Measurements from ENCODE around the gene GRIN3A. TPM values are rescaled to one million over a fixed set of nuclear protein-coding genes. Genes with fewer than 3 reads are reported as not detected.

GRIN3A gene
- polyA plus RNA-seq, 1 of the 3 experiments (the other 2 are of a cell fraction), result not detected

- POLR2A ChIA-PET, result no interaction called here
- 3% methylated on average over 2 of the region's 2 CpGs for WGBS (ENCODE audit: low lambda C conversion rate)
Observed at GRCh38 chr9:101716629-101717028, 21.8 kb downstream of the GRIN3A start.

DNA sequence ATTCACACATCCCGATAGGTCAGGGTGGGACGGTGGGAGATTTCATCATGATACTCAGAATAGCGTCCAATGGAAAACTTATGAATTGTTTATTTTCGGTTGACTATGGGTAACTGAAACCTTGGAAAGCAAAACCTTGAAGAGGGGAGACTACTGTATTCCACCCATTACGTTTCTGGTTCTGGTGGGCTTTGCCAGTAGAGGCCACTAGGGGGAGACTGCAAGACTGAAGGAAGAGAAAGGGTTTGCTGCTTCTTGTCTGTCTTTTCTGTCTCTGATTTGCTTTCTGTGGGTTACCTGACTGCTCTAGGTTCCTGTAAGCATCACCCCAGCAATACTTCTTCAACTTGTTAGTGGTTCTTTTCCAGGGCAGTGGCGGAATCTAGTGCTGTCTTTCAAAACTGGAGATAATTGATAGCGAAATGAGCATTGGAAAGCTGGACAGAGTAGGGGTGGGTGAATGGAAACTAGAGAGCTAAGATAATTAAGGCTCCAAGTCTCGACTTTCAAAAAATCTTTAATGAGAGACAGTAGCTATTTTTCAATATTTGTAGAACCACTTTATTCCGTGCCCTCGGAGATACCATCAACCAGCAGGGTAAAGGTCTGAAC lies 27.0 kb downstream of the GRIN3A start:
- Histone ChIP-seq H4K20me1 (ENCODE audit: insufficient read depth) (no peaks in the 10 kb centered on the region), H3F3A (replicated peaks; ENCODE audit: insufficient read depth) (no peaks in the 10 kb centered on the region), H3K9me3 (no peaks in the 10 kb centered on the region), H3K27ac (ENCODE audit: low read depth in 2 of 2, low read length in 1 of 2) (no peak overlapping the region), H2AFZ (ENCODE audit: low read depth) (no peak overlapping the region), H3K79me2 (ENCODE audit: insufficient read depth) (no peaks in the 10 kb centered on the region), H3K36me3 (replicated peaks in 1 of 2; ENCODE audit: control insufficient read depth in 1 of 2, insufficient read depth in 2 of 2, low read length in 1 of 2) (no peaks in the 10 kb centered on the region), H3K27me3 (ENCODE audit: insufficient read depth) (no peaks in the 10 kb centered on the region), H3K4me3 (ENCODE audit: low read depth in 2 of 2, low read length in 1 of 2) (no peak overlapping the region; a peak in 1 of 4 replicates), H3K4me1 (ENCODE audit: control insufficient read depth in 1 of 2, insufficient read depth in 2 of 2, low read depth in 1 of 2, low read length in 1 of 2) (no peaks in the 10 kb centered on the region; a peak in 1 of 4 replicates), H3K4me2 (no peak overlapping the region), H3K9me2 (no peaks in the 10 kb centered on the region; the same call in 1 of the 2 replicates), H3K9ac (no peak overlapping the region)
- no peak for TF ChIP-seq TEAD4 (IDR thresholded peaks at IDR 0.05; ENCODE audit: borderline replicate concordance, insufficient read depth)
- TF ChIP-seq FOSL2 (IDR thresholded peaks at IDR 0.05; ENCODE audit: borderline replicate concordance, low read depth), result no peak
- TF ChIP-seq, protein P1, sequence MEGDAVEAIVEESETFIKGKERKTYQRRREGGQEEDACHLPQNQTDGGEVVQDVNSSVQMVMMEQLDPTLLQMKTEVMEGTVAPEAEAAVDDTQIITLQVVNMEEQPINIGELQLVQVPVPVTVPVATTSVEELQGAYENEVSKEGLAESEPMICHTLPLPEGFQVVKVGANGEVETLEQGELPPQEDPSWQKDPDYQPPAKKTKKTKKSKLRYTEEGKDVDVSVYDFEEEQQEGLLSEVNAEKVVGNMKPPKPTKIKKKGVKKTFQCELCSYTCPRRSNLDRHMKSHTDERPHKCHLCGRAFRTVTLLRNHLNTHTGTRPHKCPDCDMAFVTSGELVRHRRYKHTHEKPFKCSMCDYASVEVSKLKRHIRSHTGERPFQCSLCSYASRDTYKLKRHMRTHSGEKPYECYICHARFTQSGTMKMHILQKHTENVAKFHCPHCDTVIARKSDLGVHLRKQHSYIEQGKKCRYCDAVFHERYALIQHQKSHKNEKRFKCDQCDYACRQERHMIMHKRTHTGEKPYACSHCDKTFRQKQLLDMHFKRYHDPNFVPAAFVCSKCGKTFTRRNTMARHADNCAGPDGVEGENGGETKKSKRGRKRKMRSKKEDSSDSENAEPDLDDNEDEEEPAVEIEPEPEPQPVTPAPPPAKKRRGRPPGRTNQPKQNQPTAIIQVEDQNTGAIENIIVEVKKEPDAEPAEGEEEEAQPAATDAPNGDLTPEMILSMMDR (IDR thresholded peaks at IDR 0.05), result peak; percentile 77
- DNase-seq, result peak; percentile 30
- ChIA-PET CTCF (interaction anchor here (0.6 to 2.6 kb wide), 7 partner anchors 9 to 70 kb away, joined by 3 to 19 read pairs (median 4); no protein-coding TSS in a partner anchor), POLR2A (no interaction called here)
- 36% methylated on average over 10 of the region's 10 CpGs for WGBS (ENCODE audit: low lambda C conversion rate)

More at GRCh38 chr9:101716629-101717028, 21.8 kb downstream of the GRIN3A start:
- H3K4me2 ChIP-seq, result no peak overlapping the region
- TF ChIP-seq POLR2AphosphoS5 (IDR thresholded peaks at IDR 0.05; ENCODE audit: low read depth, low read length) (no peak), MEF2A (IDR thresholded peaks at IDR 0.05; ENCODE audit: borderline replicate concordance, low read depth) (no peak), NRF1 (IDR thresholded peaks at IDR 0.05; ENCODE audit: low read depth, low read length) (no peak), NFIC (IDR thresholded peaks at IDR 0.05; ENCODE audit: borderline replicate concordance) (no peak)
- no peak overlapping the region for H3K27ac ChIP-seq (ENCODE audit: low read depth in 2 of 2, low read length in 1 of 2)
- H3K4me3 ChIP-seq (ENCODE audit: low read depth in 2 of 2, low read length in 1 of 2), result no peak overlapping the region
- H4K20me1 ChIP-seq (ENCODE audit: insufficient read depth), result no peaks in the 10 kb centered on the region
- no peaks in the 10 kb centered on the region for H3F3A ChIP-seq (replicated peaks; ENCODE audit: insufficient read depth)
- H3K4me1 ChIP-seq (ENCODE audit: control insufficient read depth in 1 of 2, insufficient read depth in 2 of 2, low read depth in 1 of 2, low read length in 1 of 2), result no peaks in the 10 kb centered on the region
- no peaks in the 10 kb centered on the region for H3K9me3 ChIP-seq
- CTCF ChIA-PET, result no interaction called here
- H3K27me3 ChIP-seq (ENCODE audit: insufficient read depth), result no peaks in the 10 kb centered on the region
- H3K9me2 ChIP-seq, result no peaks in the 10 kb centered on the region
- no peak overlapping the region for H2AFZ ChIP-seq (ENCODE audit: low read depth)
- H3K9ac ChIP-seq, result no peak overlapping the region
- H3K36me3 ChIP-seq (replicated peaks in 1 of 2; ENCODE audit: control insufficient read depth in 1 of 2, insufficient read depth in 2 of 2, low read length in 1 of 2), result no peaks in the 10 kb centered on the region
- DNase-seq, result no peak
- H3K79me2 ChIP-seq (ENCODE audit: insufficient read depth), result no peaks in the 10 kb centered on the region

- Histone ChIP-seq H4K20me1 (ENCODE audit: insufficient read depth) (no peaks in the 10 kb centered on the region), H3K79me2 (ENCODE audit: insufficient read depth) (no peaks in the 10 kb centered on the region), H3K36me3 (replicated peaks in 1 of 2; ENCODE audit: control insufficient read depth in 1 of 2, insufficient read depth in 2 of 2, low read length in 1 of 2) (no peaks in the 10 kb centered on the region), H3K4me2 (no peak overlapping the region), H3K9ac (no peak overlapping the region), H2AFZ (ENCODE audit: low read depth) (no peak overlapping the region), H3K9me3 (no peaks in the 10 kb centered on the region), H3K4me3 (ENCODE audit: low read depth in 2 of 2, low read length in 1 of 2) (no peak overlapping the region), H3K27me3 (ENCODE audit: insufficient read depth) (no peaks in the 10 kb centered on the region), H3F3A (replicated peaks; ENCODE audit: insufficient read depth) (no peaks in the 10 kb centered on the region), H3K9me2 (no peaks in the 10 kb centered on the region; the same call in 1 of the 2 replicates), H3K27ac (ENCODE audit: low read depth in 2 of 2, low read length in 1 of 2) (no peak overlapping the region), H3K4me1 (ENCODE audit: control insufficient read depth in 1 of 2, insufficient read depth in 2 of 2, low read depth in 1 of 2, low read length in 1 of 2) (no peaks in the 10 kb centered on the region; a peak in 2 of 4 replicates)
- WGBS (ENCODE audit: low lambda C conversion rate), result 15% methylated on average over 2 of the region's 2 CpGs
- ChIA-PET POLR2A (no interaction called here), CTCF (interaction anchor here (1.4 kb wide), 1 partner anchor 70 kb away, joined by 3 read pairs; no protein-coding TSS in a partner anchor)
- DNase-seq, result no peak
- TF ChIP-seq, protein P2, sequence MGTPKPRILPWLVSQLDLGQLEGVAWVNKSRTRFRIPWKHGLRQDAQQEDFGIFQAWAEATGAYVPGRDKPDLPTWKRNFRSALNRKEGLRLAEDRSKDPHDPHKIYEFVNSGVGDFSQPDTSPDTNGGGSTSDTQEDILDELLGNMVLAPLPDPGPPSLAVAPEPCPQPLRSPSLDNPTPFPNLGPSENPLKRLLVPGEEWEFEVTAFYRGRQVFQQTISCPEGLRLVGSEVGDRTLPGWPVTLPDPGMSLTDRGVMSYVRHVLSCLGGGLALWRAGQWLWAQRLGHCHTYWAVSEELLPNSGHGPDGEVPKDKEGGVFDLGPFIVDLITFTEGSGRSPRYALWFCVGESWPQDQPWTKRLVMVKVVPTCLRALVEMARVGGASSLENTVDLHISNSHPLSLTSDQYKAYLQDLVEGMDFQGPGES (IDR thresholded peaks at IDR 0.05; ENCODE audit: low read depth, low read length), result no peak
- TF ChIP-seq CHD2 (IDR thresholded peaks at IDR 0.05; ENCODE audit: low read length, partially characterized antibody) (no peak), SIN3A (IDR thresholded peaks at IDR 0.05; ENCODE audit: borderline replicate concordance, low read depth, low read length) (no peak), MXI1 (IDR thresholded peaks at IDR 0.05; ENCODE audit: low read depth, low read length) (no peak), RCOR1 (IDR thresholded peaks at IDR 0.05; ENCODE audit: low read length) (no peak), FOXJ3 (CRISPR knock-in tag; IDR thresholded peaks at IDR 0.05) (no peak), ELF1 (IDR thresholded peaks at IDR 0.05) (no peak)
- TF ChIP-seq, protein P3, sequence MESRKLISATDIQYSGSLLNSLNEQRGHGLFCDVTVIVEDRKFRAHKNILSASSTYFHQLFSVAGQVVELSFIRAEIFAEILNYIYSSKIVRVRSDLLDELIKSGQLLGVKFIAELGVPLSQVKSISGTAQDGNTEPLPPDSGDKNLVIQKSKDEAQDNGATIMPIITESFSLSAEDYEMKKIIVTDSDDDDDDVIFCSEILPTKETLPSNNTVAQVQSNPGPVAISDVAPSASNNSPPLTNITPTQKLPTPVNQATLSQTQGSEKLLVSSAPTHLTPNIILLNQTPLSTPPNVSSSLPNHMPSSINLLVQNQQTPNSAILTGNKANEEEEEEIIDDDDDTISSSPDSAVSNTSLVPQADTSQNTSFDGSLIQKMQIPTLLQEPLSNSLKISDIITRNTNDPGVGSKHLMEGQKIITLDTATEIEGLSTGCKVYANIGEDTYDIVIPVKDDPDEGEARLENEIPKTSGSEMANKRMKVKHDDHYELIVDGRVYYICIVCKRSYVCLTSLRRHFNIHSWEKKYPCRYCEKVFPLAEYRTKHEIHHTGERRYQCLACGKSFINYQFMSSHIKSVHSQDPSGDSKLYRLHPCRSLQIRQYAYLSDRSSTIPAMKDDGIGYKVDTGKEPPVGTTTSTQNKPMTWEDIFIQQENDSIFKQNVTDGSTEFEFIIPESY (IDR thresholded peaks at IDR 0.05; ENCODE audit: borderline replicate concordance, low read depth), result no peak
- TF ChIP-seq, protein P4, sequence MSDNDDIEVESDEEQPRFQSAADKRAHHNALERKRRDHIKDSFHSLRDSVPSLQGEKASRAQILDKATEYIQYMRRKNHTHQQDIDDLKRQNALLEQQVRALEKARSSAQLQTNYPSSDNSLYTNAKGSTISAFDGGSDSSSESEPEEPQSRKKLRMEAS (IDR thresholded peaks at IDR 0.05; ENCODE audit: low read depth), result no peak
Observed at GRCh38 chr9:101708855-101709254, 29.6 kb downstream of the GRIN3A start.
